H1 (cell line): ENCODE results near the gene ASL. TPM values are rescaled to one million over a fixed set of nuclear protein-coding genes. Genes with fewer than 3 reads are reported as not detected.

Experiments used
- CTCF ChIA-PET: fragments of 300-600 bp; sonication (Branson Sonifier 250); formaldehyde crosslinking; loops from one replicate; lab custom pipeline; 2021; ENCODE audit not compliant: partially characterized antibody; lab: Charles Lee
- POLR2A ChIA-PET: fragments of 300-600 bp; sonication (Branson Sonifier 250); formaldehyde crosslinking; loops from one replicate; lab custom pipeline; 2021; ENCODE audit warnings: inconsistent platforms; ENCODE audit not compliant: partially characterized antibody; lab: Charles Lee
- DNase-seq, 2 experiments: peaks; one replicate each; pipeline versions ENCODE4 v3.0.0 to v3.0.0-alpha.2; 2010 to 2022; ENCODE audit warnings: low spot score in 2 of 2, low read depth in 1 of 2, mixed read lengths in 1 of 2
- FAIRE-seq: peaks from 2 replicates; lab custom pipeline; 2011; peaks lifted over from hg19 to GRCh38; lab: Jason Lieb, UNC
- H2AFZ ChIP-seq: 2 replicates; pipeline ENCODE4 v1.8.1; 2012; ENCODE audit warnings: low read length, inconsistent platforms
- H2AK5ac ChIP-seq: 2 replicates; pipeline ENCODE4 v1.6.1; 2013; ENCODE audit warnings: low read depth, low read length
- H2BK120ac ChIP-seq: replicated peaks from 2 replicates; pipeline ENCODE3; 2013; ENCODE audit warnings: low read depth, low read length, inconsistent platforms
- H2BK12ac ChIP-seq: 2 replicates; pipeline ENCODE4 v1.6.1; 2013; ENCODE audit warnings: low read depth, low read length
- H2BK15ac ChIP-seq: 2 replicates; pipeline ENCODE4 v1.6.1; 2013; ENCODE audit warnings: low read length
- H2BK20ac ChIP-seq: 2 replicates; pipeline ENCODE4 v1.6.1; 2013; ENCODE audit warnings: low read length
- H2BK5ac ChIP-seq: 2 replicates; pipeline ENCODE4 v1.6.1; 2013; ENCODE audit warnings: low read depth, low read length
- H3K14ac ChIP-seq: 2 replicates; pipeline ENCODE4 v1.6.1; 2013; ENCODE audit warnings: inconsistent platforms; ENCODE audit not compliant: insufficient read length
- H3K18ac ChIP-seq: 2 replicates; pipeline ENCODE4 v1.6.1; 2013; ENCODE audit warnings: low read length; ENCODE audit errors: extremely low read depth
- H3K23ac ChIP-seq: 2 replicates; pipeline ENCODE4 v1.6.1; 2013; ENCODE audit warnings: inconsistent platforms; ENCODE audit not compliant: insufficient read length
- H3K23me2 ChIP-seq: 2 replicates; pipeline ENCODE4 v1.6.1; 2013; ENCODE audit warnings: low read depth, low read length
- H3K27ac ChIP-seq: 2 replicates; pipeline ENCODE4 v1.6.1; 2011; ENCODE audit warnings: low read depth, low read length, inconsistent platforms
- H3K27me3 ChIP-seq, 4 experiments: replicated peaks in 1 of 4; 1 replicate in 1 of 4; 2 replicates in 3 of 4; pipeline versions ENCODE4 v1.6.1 to v1.8.1; 2011 to 2013; ENCODE audit warnings: low read length in 3 of 4, mild to moderate bottlenecking in 3 of 4, inconsistent platforms in 2 of 4, mixed read lengths in 2 of 4, moderate library complexity in 1 of 4; ENCODE audit not compliant: control insufficient read depth in 3 of 4, insufficient read depth in 3 of 4; ENCODE audit errors: extremely low read depth in 1 of 4
- H3K36me3 ChIP-seq, 4 experiments: 2 replicates each; pipeline versions ENCODE4 v1.6.1 to v1.8.1; 2011 to 2013; ENCODE audit warnings: mild to moderate bottlenecking in 4 of 4, low read length in 3 of 4, moderate library complexity in 2 of 4, control low read depth in 1 of 4, inconsistent platforms in 1 of 4; ENCODE audit not compliant: insufficient read depth in 4 of 4, control insufficient read depth in 2 of 4
- H3K4ac ChIP-seq: replicated peaks from 2 replicates; pipeline ENCODE3; 2013; ENCODE audit warnings: low read length, low read depth, mixed read lengths, inconsistent platforms; ENCODE audit not compliant: insufficient read length
- H3K4me1 ChIP-seq, 4 experiments: replicated peaks in 1 of 4; 1 replicate in 1 of 4; 2 replicates in 3 of 4; pipeline versions ENCODE4 v1.6.1 to v1.8.1; 2011 to 2013; ENCODE audit warnings: low read length in 3 of 4, inconsistent platforms in 2 of 4, mixed read lengths in 1 of 4; ENCODE audit not compliant: insufficient read depth in 4 of 4, control insufficient read depth in 3 of 4
- H3K4me2 ChIP-seq, 2 experiments: 2 replicates each; pipeline versions ENCODE4 v1.6.1 to v1.8.1; 2011 to 2013; ENCODE audit warnings: low read depth in 2 of 2, low read length in 2 of 2, control low read depth in 1 of 2, inconsistent platforms in 1 of 2, mild to moderate bottlenecking in 1 of 2; ENCODE audit not compliant: insufficient read depth in 1 of 2
- H3K4me3 ChIP-seq, 4 experiments: fragments of 200-600, 300-600 bp in 1 of 4; sonication (generic), shearing (Covaris generic), sonication (Bioruptor Twin) in 1 of 4; 2 replicates each; pipeline versions ENCODE4 v1.5.1 to v1.8.1; 2011 to 2016; ENCODE audit warnings: low read length in 4 of 4, low read depth in 3 of 4, control low read depth in 2 of 4, inconsistent platforms in 2 of 4, mild to moderate bottlenecking in 2 of 4, mixed read lengths in 1 of 4, moderate library complexity in 1 of 4; ENCODE audit not compliant: insufficient read depth in 2 of 4; ENCODE audit errors: extremely low read depth in 1 of 4
- H3K56ac ChIP-seq: replicated peaks from 2 replicates; pipeline ENCODE3; 2013; ENCODE audit warnings: low read depth, mild to moderate bottlenecking, mixed read lengths, low read length, inconsistent platforms; ENCODE audit not compliant: insufficient read length
- H3K79me1 ChIP-seq: 2 replicates; pipeline ENCODE4 v1.6.1; 2013; ENCODE audit warnings: low read depth, low read length, control low read depth
- H3K79me2 ChIP-seq, 2 experiments: 2 replicates each; pipeline versions ENCODE4 v1.6.1 to v1.8.1; 2012 to 2013; ENCODE audit warnings: low read length in 2 of 2, mild to moderate bottlenecking in 2 of 2, inconsistent platforms in 1 of 2; ENCODE audit not compliant: insufficient read depth in 2 of 2, control insufficient read depth in 1 of 2
- H3K9ac ChIP-seq, 4 experiments: replicated peaks in 1 of 4; 1 replicate in 1 of 4; 2 replicates in 3 of 4; pipeline versions ENCODE4 v1.6.1 to v1.8.1; 2011 to 2013; ENCODE audit warnings: low read depth in 3 of 4, low read length in 3 of 4, control low read depth in 2 of 4, mild to moderate bottlenecking in 2 of 4, moderate library complexity in 2 of 4, inconsistent platforms in 1 of 4; ENCODE audit errors: extremely low read depth in 1 of 4
- H3K9me3 ChIP-seq, 2 experiments: 2 replicates each; pipeline versions ENCODE4 v1.6.1 to v1.8.1; 2012 to 2013; ENCODE audit warnings: mild to moderate bottlenecking in 2 of 2, moderate library complexity in 2 of 2, control low read depth in 1 of 2, inconsistent platforms in 1 of 2, low read depth in 1 of 2, low read length in 1 of 2, mixed read lengths in 1 of 2; ENCODE audit not compliant: insufficient read depth in 2 of 2
- H4K20me1 ChIP-seq, 2 experiments: replicated peaks in 1 of 2; 2 replicates each; pipeline versions ENCODE3 to v1.8.1; 2011 to 2013; ENCODE audit warnings: inconsistent platforms in 2 of 2, low read length in 2 of 2, mild to moderate bottlenecking in 1 of 2; ENCODE audit not compliant: insufficient read depth in 2 of 2, control insufficient read depth in 1 of 2
- H4K5ac ChIP-seq: 2 replicates; pipeline ENCODE4 v1.6.1; 2013; ENCODE audit warnings: low read length, low read depth, mixed read lengths, inconsistent platforms; ENCODE audit not compliant: insufficient read length
- H4K8ac ChIP-seq: 2 replicates; pipeline ENCODE4 v1.8.0; 2013; ENCODE audit warnings: mild to moderate bottlenecking, moderate library complexity, low read length, inconsistent platforms; ENCODE audit not compliant: insufficient read depth; ENCODE audit errors: extremely low read depth
- H4K91ac ChIP-seq: replicated peaks from 2 replicates; pipeline ENCODE3; 2013; ENCODE audit warnings: low read length, mixed read lengths, inconsistent platforms; ENCODE audit not compliant: insufficient read length
- ATF3 ChIP-seq: IDR thresholded peaks from 2 replicates; pipeline ENCODE4 v1.6.1; 2011; ENCODE audit warnings: low read depth, mild to moderate bottlenecking, low read length; ENCODE audit not compliant: insufficient read depth
- CHD2 ChIP-seq: IDR thresholded peaks from 2 replicates; pipeline ENCODE4 v1.6.1; 2012; ENCODE audit warnings: low read length, improper control_type of control experiment
- E2F6 ChIP-seq: IDR thresholded peaks from 2 replicates; pipeline ENCODE4 v1.6.1; 2012; ENCODE audit warnings: inconsistent platforms
- MAX ChIP-seq: IDR thresholded peaks from 2 replicates; pipeline ENCODE4 v1.6.1; 2012; ENCODE audit warnings: inconsistent platforms
- POU5F1 ChIP-seq: IDR thresholded peaks from 2 replicates; pipeline ENCODE4 v1.6.1; 2011; ENCODE audit warnings: low read depth, mild to moderate bottlenecking, low read length, moderate library complexity
- RFX5 ChIP-seq: IDR thresholded peaks from 2 replicates; pipeline ENCODE4 v1.6.1; 2011; ENCODE audit warnings: low read depth, low read length, improper control_type of control experiment, borderline replicate concordance
- SAP30 ChIP-seq: fragments of 300-600 bp; sonication (generic); IDR thresholded peaks from 2 replicates; pipeline ENCODE4 v1.7.1; 2012; ENCODE audit warnings: low read length, moderate library complexity, mild to moderate bottlenecking, inconsistent platforms; ENCODE audit not compliant: insufficient read depth, insufficient replicate concordance
- WGBS, 2 experiments: shearing (Covaris generic) in 1 of 2; methylation state at CpG; one replicate each; pipeline versions ENCODE4 v1.1.6 to v1.1.7; 2013 to 2015; ENCODE audit warnings: low lambda C conversion rate in 2 of 2, mixed read lengths in 2 of 2, inconsistent platforms in 1 of 2, low coverage in 1 of 2, missing lambda C conversion rate in 1 of 2; ENCODE audit not compliant: insufficient replicate concordance in 2 of 2, insufficient coverage in 1 of 2, insufficient read length in 1 of 2; ENCODE audit errors: extremely low coverage in 1 of 2, missing lambda C conversion rate in 1 of 2; 5-methylcytosine and 5-hydroxymethylcytosine counted together
- polyA plus RNA-seq, 7 experiments: library from polyadenylated mRNA; depleted of rRNA in 3 of 7; stranded (reverse) in 5 of 7; unstranded in 2 of 7; fragments of >200 nt in 5 of 7; fragments of 200-250 nt in 2 of 7; gene quantifications; 1 replicate in 5 of 7; 2 replicates in 1 of 7; 4 replicates in 1 of 7; pipeline versions ENCODE4 v1.2.1 to v1.2.3, GENCODE V29; 2011 to 2013; ENCODE audit warnings: missing spikeins in 2 of 7, mixed read lengths in 2 of 7
- total RNA-seq: library from RNA; stranded (reverse); fragmentation: NEBNext Ultra II Directional; extraction: Animal tissue kit (Norgen Biotek cat#: 25700); gene quantifications from 2 replicates; pipeline ENCODE4 v1.2.1, GENCODE V29; 2021

Gene ASL
- total and polyA plus RNA-seq, 2 of the 8 experiments (the other 6 are each of a cell fraction or from before 2014, with no cell fraction given) = 23.3 to 35.3 TPM

- Histone ChIP-seq H3K4me3 (no peak overlapping the region), H3K4me2 (no peak overlapping the region), H4K91ac (no peak overlapping the region), H3K18ac (no peak overlapping the region), H3K79me1 (no peaks in the 10 kb centered on the region), H3K56ac (no peak overlapping the region), H3K23me2 (no peaks in the 10 kb centered on the region), H2BK5ac (no peak overlapping the region), H3K4me1 (no peaks in the 10 kb centered on the region), H3K4ac (no peak overlapping the region), H2BK120ac (no peak overlapping the region), H2BK12ac (no peak overlapping the region), H3K14ac (no peak overlapping the region), H2BK20ac (no peak overlapping the region), H3K36me3 (no peaks in the 10 kb centered on the region), H3K79me2 (no peaks in the 10 kb centered on the region), H3K9me3 (no peaks in the 10 kb centered on the region), H3K23ac (no peak overlapping the region), H4K8ac (no peak overlapping the region), H2BK15ac (no peak overlapping the region), H3K9ac (peak overlapping the region in 1 of 4 experiments; percentile 21; a peak in 1 of 7 replicates), H3K27ac (no peak overlapping the region), H3K27me3 (no peaks in the 10 kb centered on the region), H2AFZ (no peak overlapping the region), H4K20me1 (no peaks in the 10 kb centered on the region), H2AK5ac (no peak overlapping the region)
- ChIA-PET CTCF (interaction anchor here (0.7 to 1.0 kb wide), 2 partner anchors 21 to 139 kb away, joined by 3 read pairs; no protein-coding TSS in a partner anchor), POLR2A (no interaction called here)
- DNase-seq (no peak), FAIRE-seq (no peak)
- no peak for TF ChIP-seq MAX
- TF ChIP-seq SAP30 = no peak
- TF ChIP-seq RFX5 = no peak
- TF ChIP-seq ATF3 = no peak
- TF ChIP-seq POU5F1 = no peak
- TF ChIP-seq E2F6 = no peak
- TF ChIP-seq CHD2 = no peak
- TF ChIP-seq, all 59 proteins: peak for 0
- WGBS, 2 experiments = 90% methylated on average over 7 of the region's 7 CpGs; no CpG with 5 or more reads in 1 of the 2 experiments
- H4K5ac ChIP-seq = no peak overlapping the region
Measured at GRCh38 chr7:66033471-66034385, 41.9 kb upstream of the ASL start.
